ENCODE measurements around the gene AQP5. TPM values are rescaled to one million over a fixed set of nuclear protein-coding genes. Genes with fewer than 3 reads are reported as not detected.

The AQP5 gene
- total RNA-seq, 2 donors from 2014 or later = not detected

DNA sequence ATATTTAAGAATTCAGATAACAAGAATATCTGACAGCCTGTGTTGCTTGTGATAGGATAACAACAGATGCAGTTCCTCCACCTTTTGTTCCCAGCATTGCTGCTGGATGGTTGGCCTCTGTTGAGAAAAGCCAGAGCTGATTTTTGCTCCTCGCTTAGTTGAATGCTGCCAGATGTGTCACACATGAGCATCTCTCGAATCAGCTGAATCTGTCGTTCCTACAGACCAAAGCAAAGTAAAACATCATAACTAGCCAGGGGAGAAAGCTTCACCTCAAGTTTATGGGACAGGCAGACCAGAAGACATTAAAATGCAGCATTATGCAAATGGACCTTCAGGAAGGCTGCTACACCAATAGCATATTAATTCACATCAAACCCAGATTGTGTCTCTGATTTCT is 43.5 kb downstream of the AQP5 start:
- DNase-seq (ENCODE audit: low spot score) (no peak), ATAC-seq (no peak)
- no peak overlapping the region for H3K4me3 Mint-ChIP-seq
- H3K4me1 Mint-ChIP-seq (ENCODE audit: low read depth in 2 of 2) = no peaks in the 10 kb centered on the region
- no peaks in the 10 kb centered on the region for H3K9me3 Mint-ChIP-seq
- no peak overlapping the region for H3K27ac Mint-ChIP-seq
- H3K36me3 Mint-ChIP-seq = peaks cover 7% of the 10 kb centered on the region
- no peaks in the 10 kb centered on the region for H3K27me3 Mint-ChIP-seq

DNA sequence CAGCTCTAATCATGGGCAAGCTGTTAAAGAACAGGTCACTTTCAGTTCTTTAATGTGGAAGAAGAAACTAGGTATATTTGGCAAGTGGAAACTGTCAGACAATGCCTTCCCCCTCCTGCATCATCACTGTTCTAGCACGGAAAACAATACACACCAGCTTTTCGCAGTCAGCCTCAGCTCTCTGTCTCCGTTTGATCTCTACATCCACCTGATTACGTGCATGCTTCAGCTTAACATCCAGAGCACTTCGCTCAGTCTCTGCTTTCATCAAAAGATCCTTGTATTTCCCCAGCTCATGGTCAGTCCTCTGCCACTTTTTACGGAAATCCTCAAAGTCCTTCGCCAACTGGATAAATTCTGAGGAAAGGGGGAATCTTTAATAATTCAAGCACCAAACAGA is 44.6 kb downstream of the AQP5 start:
- no peak overlapping the region for H3K27ac Mint-ChIP-seq
- H3K9me3 Mint-ChIP-seq = no peaks in the 10 kb centered on the region
- no peak for ATAC-seq
- no peaks in the 10 kb centered on the region for H3K4me1 Mint-ChIP-seq (ENCODE audit: low read depth in 2 of 2)
- peaks cover 1% of the 10 kb centered on the region for H3K36me3 Mint-ChIP-seq
- H3K4me3 Mint-ChIP-seq = no peak overlapping the region
- DNase-seq (ENCODE audit: low spot score) = no peak
- no peaks in the 10 kb centered on the region for H3K27me3 Mint-ChIP-seq

DNA sequence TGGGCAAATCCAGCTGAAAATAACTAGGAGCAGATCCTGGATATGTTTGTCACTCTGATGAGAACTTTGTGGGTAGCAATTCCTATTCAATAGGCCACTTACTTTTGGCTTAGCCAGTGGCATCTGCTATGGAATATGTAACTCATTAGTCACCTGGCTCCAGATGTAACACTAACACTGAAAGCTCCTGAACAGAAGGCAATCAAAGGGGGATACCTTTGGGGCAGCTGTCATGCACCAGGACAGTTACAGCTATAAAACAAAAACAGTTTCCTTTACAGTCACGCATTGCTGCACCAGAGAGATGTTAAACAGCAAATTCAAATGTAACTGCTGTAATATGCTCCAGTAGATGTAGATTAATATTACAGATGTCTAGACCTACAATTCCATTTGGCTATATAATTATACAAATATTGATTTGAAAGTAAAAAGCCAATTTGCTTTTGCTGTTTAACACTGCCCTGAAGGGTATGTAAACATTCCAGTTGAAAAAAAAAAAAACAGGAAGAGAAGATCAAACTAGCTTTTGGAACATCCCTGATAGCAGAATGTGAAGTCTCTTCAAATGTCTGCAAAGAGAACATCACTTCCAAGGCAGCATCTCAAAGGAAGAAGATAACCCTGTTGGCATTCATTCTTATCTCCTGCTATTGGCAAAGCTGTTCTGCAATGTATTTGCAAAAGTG is 45.2 kb downstream of the AQP5 start:
- no peaks in the 10 kb centered on the region for H3K9me3 Mint-ChIP-seq
- H3K4me1 Mint-ChIP-seq (ENCODE audit: low read depth in 2 of 2) = no peaks in the 10 kb centered on the region
- H3K36me3 Mint-ChIP-seq = no peaks in the 10 kb centered on the region
- H3K4me3 Mint-ChIP-seq = no peak overlapping the region
- H3K27ac Mint-ChIP-seq = no peak overlapping the region
- DNase-seq (ENCODE audit: low spot score) (no peak), ATAC-seq (no peak)
- H3K27me3 Mint-ChIP-seq = no peaks in the 10 kb centered on the region

DNA sequence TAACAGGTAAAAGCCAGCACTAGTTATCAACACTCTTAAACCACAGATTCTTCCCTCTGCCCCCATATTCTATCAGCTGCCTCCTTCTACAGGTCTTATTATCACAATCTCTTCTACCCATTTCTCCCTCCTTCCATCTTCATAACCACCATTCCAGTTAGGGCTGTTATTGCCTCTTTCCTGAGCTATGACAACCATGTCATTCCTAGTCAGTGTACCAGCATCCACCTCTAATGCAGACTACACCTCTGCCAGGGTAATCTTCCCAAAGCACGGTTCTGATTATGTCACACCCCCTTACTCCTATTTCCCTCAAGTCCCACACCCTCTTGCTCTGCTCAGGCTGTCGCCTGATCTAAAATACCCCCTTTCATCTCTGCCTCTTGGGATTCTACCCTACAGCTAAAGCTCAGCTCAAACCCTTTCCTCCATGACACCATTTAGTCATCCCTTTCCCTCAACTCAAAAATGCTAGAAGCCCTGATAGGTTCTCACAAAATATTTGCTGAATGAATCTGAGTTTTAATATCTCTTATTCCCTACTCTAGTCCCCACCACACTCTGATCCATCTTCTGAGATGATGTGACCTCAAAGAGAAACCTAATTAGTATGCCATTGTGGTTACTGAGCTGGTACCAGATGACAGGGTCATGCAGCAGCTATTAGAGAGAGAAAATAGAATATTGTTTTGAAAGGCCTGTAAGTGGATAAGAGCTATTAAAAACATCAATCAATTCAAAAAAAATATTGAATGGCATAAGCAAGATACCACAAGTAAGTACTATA is 51.9 kb downstream of the AQP5 start:
- ATAC-seq (no peak), DNase-seq (ENCODE audit: low spot score) (no peak)
- Mint-ChIP-seq H3K27me3 (no peaks in the 10 kb centered on the region), H3K9me3 (no peaks in the 10 kb centered on the region), H3K27ac (no peak overlapping the region), H3K36me3 (peaks cover 6% of the 10 kb centered on the region), H3K4me3 (no peak overlapping the region), H3K4me1 (ENCODE audit: low read depth in 2 of 2) (peaks cover 0 to 6% of the 10 kb centered on the region in 2 donors)

DNA sequence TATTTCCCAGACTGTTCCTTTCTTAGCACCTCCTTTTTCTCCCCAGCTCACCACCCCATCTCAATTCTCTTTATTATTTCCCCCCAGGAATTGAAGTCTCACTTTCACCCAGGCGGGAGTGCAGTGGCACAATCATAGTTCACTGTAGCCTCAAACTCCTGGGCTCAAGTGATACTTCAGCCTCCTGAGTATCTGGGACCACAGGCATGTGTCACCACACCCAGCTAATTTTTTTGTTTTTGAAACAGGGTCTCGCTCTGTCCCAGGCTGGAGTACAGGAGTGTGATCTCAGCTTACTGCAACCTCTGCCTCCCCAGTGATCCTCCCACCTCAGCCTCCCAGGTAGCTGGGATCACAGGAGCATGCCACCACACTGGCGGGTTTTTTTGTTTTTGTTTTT is 52.7 kb downstream of the AQP5 start:
- Mint-ChIP-seq H3K9me3 (no peaks in the 10 kb centered on the region), H3K27me3 (no peaks in the 10 kb centered on the region), H3K36me3 (peaks cover 6% of the 10 kb centered on the region), H3K27ac (no peak overlapping the region), H3K4me1 (ENCODE audit: low read depth in 2 of 2) (peaks cover 6% of the 10 kb centered on the region in 2 donors), H3K4me3 (no peak overlapping the region)
- ATAC-seq (no peak), DNase-seq (ENCODE audit: low spot score) (no peak)

Other genes with a start within 250 kb of the AQP5 start
- gene TMBIM6, start 220.3 kb upstream of the AQP5 start, total RNA-seq = 100 to 1,000 TPM; 357 to 452 TPM
- 1 to 10 TPM; 1.9 to 4.4 TPM for gene NCKAP5L, start 133.5 kb upstream of the AQP5 start, total RNA-seq
- gene BCDIN3D, start 118.8 kb upstream of the AQP5 start, total RNA-seq = 1 to 10 TPM; 5.9 to 6.8 TPM
- under 1 TPM in 1 of 2 donors, not detected in 1; 0.50 TPM for gene FAIM2, start 58.0 kb upstream of the AQP5 start, total RNA-seq
- not detected for gene AQP2, start 11.1 kb upstream of the AQP5 start, total RNA-seq
- not detected for gene AQP6, start 11.1 kb downstream of the AQP5 start, total RNA-seq
- 100 to 1,000 TPM in 1 of 2 donors, 10 to 100 TPM in 1; 72.2 to 107 TPM for gene RACGAP1, start 63.6 kb downstream of the AQP5 start, total RNA-seq
- under 1 TPM in 1 of 2 donors, not detected in 1; 0.17 TPM for gene ASIC1, start 95.7 kb downstream of the AQP5 start, total RNA-seq
- gene SMARCD1, start 123.5 kb downstream of the AQP5 start, total RNA-seq = 100 to 1,000 TPM in 1 of 2 donors, 10 to 100 TPM in 1; 69.5 to 112 TPM
- gene GPD1, start 142.1 kb downstream of the AQP5 start, total RNA-seq = under 1 TPM; 0.36 TPM
- 10 to 100 TPM; 39.9 to 51.2 TPM for gene COX14, start 150.4 kb downstream of the AQP5 start, total RNA-seq
- gene CERS5, start 205.5 kb downstream of the AQP5 start, total RNA-seq = 100 to 1,000 TPM in 1 of 2 donors, 10 to 100 TPM in 1; 72.1 to 115 TPM

Data from natural killer cell treated with Interleukin-12 subunit alpha and Interleukin-12 subunit beta and Interleukin-15 and Interleukin-18, amount 100 ng/mL, for 72 hours (primary cell).